ENCODE results near the gene PAM16. TPM values are rescaled to one million over a fixed set of nuclear protein-coding genes. Genes with fewer than 3 reads are reported as not detected.

PAM16 gene
- total RNA-seq, 1 donor, result 17.4 TPM

DNA sequence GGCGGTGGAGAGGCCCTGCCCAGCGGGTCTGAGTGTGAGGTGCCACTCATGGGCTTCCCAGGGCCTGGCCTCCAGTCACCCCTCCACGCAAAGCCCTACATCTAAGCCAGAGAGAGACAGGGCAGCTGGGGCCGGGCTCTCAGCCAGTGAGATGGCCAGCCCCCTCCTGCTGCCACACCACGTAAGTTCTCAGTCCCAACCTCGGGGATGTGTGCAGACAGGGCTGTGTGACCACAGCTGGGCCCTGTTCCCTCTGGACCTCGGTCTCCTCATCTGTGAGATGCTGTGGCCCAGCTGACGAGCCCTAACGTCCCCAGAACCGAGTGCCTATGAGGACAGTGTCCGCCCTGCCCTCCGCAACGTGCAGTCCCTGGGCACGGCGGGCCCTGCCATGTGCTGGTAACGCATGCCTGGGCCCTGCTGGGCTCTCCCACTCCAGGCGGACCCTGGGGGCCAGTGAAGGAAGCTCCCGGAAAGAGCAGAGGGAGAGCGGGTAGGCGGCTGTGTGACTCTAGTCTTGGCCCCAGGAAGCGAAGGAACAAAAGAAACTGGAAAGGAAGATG is 31.8 kb upstream of the PAM16 start:
- Histone ChIP-seq H3K4me2 (ENCODE audit: insufficient read depth, low read length) (no peak overlapping the region), H3K4me1 (ENCODE audit: insufficient read depth, low read length) (peaks cover 53% of the 10 kb centered on the region), H2AFZ (ENCODE audit: low read length) (no peak overlapping the region), H3K36me3 (ENCODE audit: insufficient read depth, low read length) (peaks cover 53% of the 10 kb centered on the region), H4K20me1 (ENCODE audit: insufficient read depth, low read length) (peaks cover 80% of the 10 kb centered on the region), H3K4me3 (ENCODE audit: insufficient read depth, low read length) (no peak overlapping the region), H3K27me3 (ENCODE audit: insufficient read depth, low read length) (no peaks in the 10 kb centered on the region), H3K27ac (ENCODE audit: low read depth, low read length) (peak overlapping the region; percentile 61), H3K79me2 (ENCODE audit: insufficient read depth, low read length) (peaks cover 56% of the 10 kb centered on the region), H3K9me3 (ENCODE audit: low read depth, low read length) (no peaks in the 10 kb centered on the region)
- TF ChIP-seq, protein P1, sequence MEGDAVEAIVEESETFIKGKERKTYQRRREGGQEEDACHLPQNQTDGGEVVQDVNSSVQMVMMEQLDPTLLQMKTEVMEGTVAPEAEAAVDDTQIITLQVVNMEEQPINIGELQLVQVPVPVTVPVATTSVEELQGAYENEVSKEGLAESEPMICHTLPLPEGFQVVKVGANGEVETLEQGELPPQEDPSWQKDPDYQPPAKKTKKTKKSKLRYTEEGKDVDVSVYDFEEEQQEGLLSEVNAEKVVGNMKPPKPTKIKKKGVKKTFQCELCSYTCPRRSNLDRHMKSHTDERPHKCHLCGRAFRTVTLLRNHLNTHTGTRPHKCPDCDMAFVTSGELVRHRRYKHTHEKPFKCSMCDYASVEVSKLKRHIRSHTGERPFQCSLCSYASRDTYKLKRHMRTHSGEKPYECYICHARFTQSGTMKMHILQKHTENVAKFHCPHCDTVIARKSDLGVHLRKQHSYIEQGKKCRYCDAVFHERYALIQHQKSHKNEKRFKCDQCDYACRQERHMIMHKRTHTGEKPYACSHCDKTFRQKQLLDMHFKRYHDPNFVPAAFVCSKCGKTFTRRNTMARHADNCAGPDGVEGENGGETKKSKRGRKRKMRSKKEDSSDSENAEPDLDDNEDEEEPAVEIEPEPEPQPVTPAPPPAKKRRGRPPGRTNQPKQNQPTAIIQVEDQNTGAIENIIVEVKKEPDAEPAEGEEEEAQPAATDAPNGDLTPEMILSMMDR (IDR thresholded peaks at IDR 0.05; ENCODE audit: extremely low read depth, low read depth, low read length), result no peak
- no peak for DNase-seq (ENCODE audit: insufficient read length, low spot score, missing footprints)

- Histone ChIP-seq H3K79me2 (ENCODE audit: insufficient read depth, low read length) (peaks cover 63% of the 10 kb centered on the region), H3K27ac (ENCODE audit: low read depth, low read length) (no peak overlapping the region), H3K4me1 (ENCODE audit: insufficient read depth, low read length) (peaks cover 53% of the 10 kb centered on the region), H2AFZ (ENCODE audit: low read length) (no peak overlapping the region), H3K9me3 (ENCODE audit: low read depth, low read length) (no peaks in the 10 kb centered on the region), H3K27me3 (ENCODE audit: insufficient read depth, low read length) (no peaks in the 10 kb centered on the region), H3K36me3 (ENCODE audit: insufficient read depth, low read length) (peaks cover 57% of the 10 kb centered on the region), H4K20me1 (ENCODE audit: insufficient read depth, low read length) (peaks cover 86% of the 10 kb centered on the region), H3K4me2 (ENCODE audit: insufficient read depth, low read length) (no peak overlapping the region), H3K4me3 (ENCODE audit: insufficient read depth, low read length) (no peak overlapping the region)
- TF ChIP-seq, protein P1 (IDR thresholded peaks at IDR 0.05; ENCODE audit: extremely low read depth, low read depth, low read length), result no peak
- DNase-seq (ENCODE audit: insufficient read length, low spot score, missing footprints), result no peak
Observed at GRCh38 chr16:4381935-4382794, 31.0 kb upstream of the PAM16 start.

- Histone ChIP-seq H3K36me3 (ENCODE audit: insufficient read depth, low read length) (peaks cover 59% of the 10 kb centered on the region), H3K27me3 (ENCODE audit: insufficient read depth, low read length) (no peaks in the 10 kb centered on the region), H3K4me1 (ENCODE audit: insufficient read depth, low read length) (peaks cover 53% of the 10 kb centered on the region), H3K27ac (ENCODE audit: low read depth, low read length) (no peak overlapping the region), H3K4me3 (ENCODE audit: insufficient read depth, low read length) (no peak overlapping the region), H4K20me1 (ENCODE audit: insufficient read depth, low read length) (peaks cover 91% of the 10 kb centered on the region), H3K4me2 (ENCODE audit: insufficient read depth, low read length) (no peak overlapping the region), H2AFZ (ENCODE audit: low read length) (no peak overlapping the region), H3K9me3 (ENCODE audit: low read depth, low read length) (no peaks in the 10 kb centered on the region), H3K79me2 (ENCODE audit: insufficient read depth, low read length) (peaks cover 72% of the 10 kb centered on the region)
- TF ChIP-seq, protein P1 (IDR thresholded peaks at IDR 0.05; ENCODE audit: extremely low read depth, low read depth, low read length), result no peak
- no peak for DNase-seq (ENCODE audit: insufficient read length, low spot score, missing footprints)
Observed at GRCh38 chr16:4381072-4381934, 30.2 kb upstream of the PAM16 start.

All from osteoblast (primary cell).